Nephron progenitor cell (in vitro differentiated cells): Measurements from ENCODE around the gene PRKRA.
"Not testable (repeated sequence)": the region's sequence is repeated elsewhere in the genome, so short reads cannot be mapped to it uniquely, and the experiment has no call there.

Experiments used
- DNase-seq: peaks from one replicate; pipeline ENCODE4 v3.0.0; 2021
- H3K27ac Mint-ChIP-seq: 2 replicates; pipeline ENCODE4 v1.8.0; 2021; ENCODE audit warnings: mild to moderate bottlenecking, moderate library complexity, mixed read lengths
- H3K27me3 Mint-ChIP-seq: 2 replicates; pipeline ENCODE4 v1.8.0; 2021; ENCODE audit warnings: mild to moderate bottlenecking, low read depth, mixed read lengths; ENCODE audit not compliant: poor library complexity
- H3K36me3 Mint-ChIP-seq: 2 replicates; pipeline ENCODE4 v1.8.0; 2021; ENCODE audit warnings: low read depth, mixed read lengths
- H3K4me1 Mint-ChIP-seq: 2 replicates; pipeline ENCODE4 v1.8.0; 2021; ENCODE audit warnings: mixed read lengths
- H3K4me3 Mint-ChIP-seq: 2 replicates; pipeline ENCODE4 v1.8.0; 2021; ENCODE audit warnings: mild to moderate bottlenecking, moderate library complexity, mixed read lengths
- H3K9me3 Mint-ChIP-seq: 2 replicates; pipeline ENCODE4 v1.8.0; 2021; ENCODE audit warnings: mild to moderate bottlenecking, moderate library complexity, mixed read lengths
- TF ChIP-seq, protein P1 (sequence below): fragments of 200-600 bp; sonication (generic); IDR thresholded peaks from 2 replicates; pipeline ENCODE4 v1.5.0; 2021; ENCODE audit warnings: antibody characterized with exemption

The PRKRA gene

DNA sequence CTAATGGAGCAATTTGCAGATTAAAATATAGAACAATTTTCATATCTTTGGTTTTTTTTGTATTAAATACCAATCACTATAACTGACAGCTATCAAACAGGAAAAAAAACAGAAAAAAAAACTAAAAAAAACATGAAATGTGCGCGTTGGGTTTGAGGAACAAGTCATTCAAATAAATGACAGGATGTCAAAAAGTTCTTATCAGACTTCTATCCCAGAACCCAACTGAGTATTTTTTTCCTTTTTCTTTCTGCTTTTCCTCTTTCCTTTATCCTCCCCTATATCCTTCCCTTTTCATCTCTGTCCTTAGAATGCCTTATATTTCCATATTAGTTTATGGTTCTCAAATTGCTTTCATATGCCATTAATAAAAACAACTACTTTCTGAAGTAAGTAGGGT is 14.3 kb downstream of the PRKRA start:
- H3K27ac Mint-ChIP-seq = no peak overlapping the region
- no peak for DNase-seq
- H3K4me3 Mint-ChIP-seq = no peak overlapping the region
- no peaks in the 10 kb centered on the region for H3K9me3 Mint-ChIP-seq
- peaks cover 88% of the 10 kb centered on the region for H3K36me3 Mint-ChIP-seq
- TF ChIP-seq, protein P1, sequence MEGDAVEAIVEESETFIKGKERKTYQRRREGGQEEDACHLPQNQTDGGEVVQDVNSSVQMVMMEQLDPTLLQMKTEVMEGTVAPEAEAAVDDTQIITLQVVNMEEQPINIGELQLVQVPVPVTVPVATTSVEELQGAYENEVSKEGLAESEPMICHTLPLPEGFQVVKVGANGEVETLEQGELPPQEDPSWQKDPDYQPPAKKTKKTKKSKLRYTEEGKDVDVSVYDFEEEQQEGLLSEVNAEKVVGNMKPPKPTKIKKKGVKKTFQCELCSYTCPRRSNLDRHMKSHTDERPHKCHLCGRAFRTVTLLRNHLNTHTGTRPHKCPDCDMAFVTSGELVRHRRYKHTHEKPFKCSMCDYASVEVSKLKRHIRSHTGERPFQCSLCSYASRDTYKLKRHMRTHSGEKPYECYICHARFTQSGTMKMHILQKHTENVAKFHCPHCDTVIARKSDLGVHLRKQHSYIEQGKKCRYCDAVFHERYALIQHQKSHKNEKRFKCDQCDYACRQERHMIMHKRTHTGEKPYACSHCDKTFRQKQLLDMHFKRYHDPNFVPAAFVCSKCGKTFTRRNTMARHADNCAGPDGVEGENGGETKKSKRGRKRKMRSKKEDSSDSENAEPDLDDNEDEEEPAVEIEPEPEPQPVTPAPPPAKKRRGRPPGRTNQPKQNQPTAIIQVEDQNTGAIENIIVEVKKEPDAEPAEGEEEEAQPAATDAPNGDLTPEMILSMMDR = no peak
- no peaks in the 10 kb centered on the region for H3K4me1 Mint-ChIP-seq
- no peaks in the 10 kb centered on the region for H3K27me3 Mint-ChIP-seq

DNA sequence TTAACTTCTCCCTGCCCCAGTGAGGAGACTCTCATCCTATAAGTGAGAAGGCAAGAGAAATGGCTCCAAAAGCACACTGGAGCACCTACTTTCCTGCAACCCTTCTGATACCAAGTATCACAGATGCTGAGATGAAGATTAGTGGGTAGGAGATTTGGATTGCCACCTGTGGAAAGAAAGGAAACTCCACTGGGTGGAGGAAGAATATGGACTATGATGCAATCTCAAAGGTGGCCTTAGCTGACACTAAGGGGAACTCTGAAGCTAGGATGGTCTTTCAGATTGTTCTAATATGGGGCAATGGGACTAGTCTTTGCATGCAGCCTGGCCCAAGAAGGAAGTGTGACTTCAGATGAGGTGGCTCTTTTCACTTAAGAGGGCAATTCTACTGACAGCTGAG is 21.6 kb downstream of the PRKRA start:
- no peaks in the 10 kb centered on the region for H3K4me1 Mint-ChIP-seq
- no peaks in the 10 kb centered on the region for H3K27me3 Mint-ChIP-seq
- peaks cover 28% of the 10 kb centered on the region for H3K9me3 Mint-ChIP-seq
- TF ChIP-seq, protein P1 = no peak
- peak overlapping the region; percentile 84 for H3K27ac Mint-ChIP-seq
- no peak for DNase-seq
- peaks cover 98% of the 10 kb centered on the region for H3K36me3 Mint-ChIP-seq
- no peak overlapping the region for H3K4me3 Mint-ChIP-seq

DNA sequence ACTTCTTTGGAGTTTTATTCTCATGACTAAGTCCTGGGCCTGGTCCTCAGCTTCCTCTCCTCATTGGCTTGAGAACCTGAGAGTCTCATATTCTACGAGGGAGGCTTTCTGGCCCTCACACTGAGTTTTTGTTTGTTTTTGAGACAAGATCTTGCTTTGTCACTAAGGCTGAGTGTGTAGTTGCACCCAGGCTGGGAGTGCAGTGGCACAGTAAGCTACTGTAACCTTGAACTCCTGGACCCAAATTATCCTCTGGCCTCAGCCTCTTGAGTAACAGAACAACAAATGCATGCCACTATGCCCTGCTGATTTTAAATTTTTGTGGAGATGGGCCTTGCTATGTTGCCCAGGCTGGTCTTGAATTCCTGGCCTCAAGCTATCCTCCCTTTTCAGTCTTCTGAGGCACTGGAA is 22.6 kb downstream of the PRKRA start:
- peak overlapping the region; percentile 76 for H3K27ac Mint-ChIP-seq
- H3K9me3 Mint-ChIP-seq = peaks cover 35% of the 10 kb centered on the region
- TF ChIP-seq, protein P1 = no peak
- H3K27me3 Mint-ChIP-seq = no peaks in the 10 kb centered on the region
- no peak overlapping the region for H3K4me3 Mint-ChIP-seq
- no peak for DNase-seq
- H3K4me1 Mint-ChIP-seq = no peaks in the 10 kb centered on the region
- H3K36me3 Mint-ChIP-seq = peaks cover 100% of the 10 kb centered on the region

DNA sequence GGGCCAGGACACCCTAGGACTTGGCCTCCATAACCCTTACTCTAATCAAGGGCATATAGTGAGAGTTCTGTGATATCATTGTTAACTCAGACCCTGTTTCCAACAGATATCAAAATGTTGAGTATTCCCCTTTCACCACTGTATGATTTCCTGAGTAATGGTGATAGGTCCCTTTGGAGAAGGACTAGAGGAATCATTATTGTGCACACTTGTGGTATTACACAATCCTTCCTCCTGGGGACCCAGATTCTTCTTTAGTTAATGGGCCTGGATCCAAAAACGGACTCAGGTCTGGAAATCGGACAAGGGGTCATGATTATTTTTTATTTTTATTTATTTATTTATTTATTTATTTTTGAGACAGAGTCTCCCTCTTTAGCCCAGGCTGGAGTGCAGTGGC is 23.5 kb downstream of the PRKRA start:
- Mint-ChIP-seq H3K36me3 (peaks cover 100% of the 10 kb centered on the region), H3K27me3 (no peaks in the 10 kb centered on the region), H3K27ac (no peak overlapping the region), H3K9me3 (peaks cover 35% of the 10 kb centered on the region), H3K4me1 (no peaks in the 10 kb centered on the region), H3K4me3 (no peak overlapping the region)
- TF ChIP-seq, protein P1 = no peak
- DNase-seq = no peak

DNA sequence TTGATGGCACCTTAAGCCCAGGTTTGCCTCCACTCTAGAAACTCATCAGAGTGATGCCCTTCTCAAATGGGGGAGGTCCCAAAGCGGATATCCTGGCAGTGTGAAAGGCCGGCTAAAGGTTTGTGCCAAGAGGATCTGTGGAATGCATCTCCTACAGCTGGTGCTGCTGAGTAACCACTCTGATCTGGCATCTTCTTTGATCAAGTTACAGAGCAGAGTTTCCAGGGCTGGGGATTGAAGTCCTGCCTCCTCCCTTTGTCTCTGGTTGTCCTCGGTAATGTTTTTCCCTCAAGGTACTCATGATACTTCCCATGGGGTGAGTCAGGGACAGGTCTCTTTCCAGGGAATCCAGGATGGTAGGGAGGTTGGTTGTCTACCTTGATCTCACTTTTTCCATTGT is 24.6 kb downstream of the PRKRA start:
- Mint-ChIP-seq H3K27me3 (no peaks in the 10 kb centered on the region), H3K36me3 (peaks cover 99% of the 10 kb centered on the region), H3K4me1 (no peaks in the 10 kb centered on the region), H3K4me3 (no peak overlapping the region), H3K27ac (no peak overlapping the region), H3K9me3 (peaks cover 35% of the 10 kb centered on the region)
- TF ChIP-seq, protein P1 = no peak
- DNase-seq = no peak

DNA sequence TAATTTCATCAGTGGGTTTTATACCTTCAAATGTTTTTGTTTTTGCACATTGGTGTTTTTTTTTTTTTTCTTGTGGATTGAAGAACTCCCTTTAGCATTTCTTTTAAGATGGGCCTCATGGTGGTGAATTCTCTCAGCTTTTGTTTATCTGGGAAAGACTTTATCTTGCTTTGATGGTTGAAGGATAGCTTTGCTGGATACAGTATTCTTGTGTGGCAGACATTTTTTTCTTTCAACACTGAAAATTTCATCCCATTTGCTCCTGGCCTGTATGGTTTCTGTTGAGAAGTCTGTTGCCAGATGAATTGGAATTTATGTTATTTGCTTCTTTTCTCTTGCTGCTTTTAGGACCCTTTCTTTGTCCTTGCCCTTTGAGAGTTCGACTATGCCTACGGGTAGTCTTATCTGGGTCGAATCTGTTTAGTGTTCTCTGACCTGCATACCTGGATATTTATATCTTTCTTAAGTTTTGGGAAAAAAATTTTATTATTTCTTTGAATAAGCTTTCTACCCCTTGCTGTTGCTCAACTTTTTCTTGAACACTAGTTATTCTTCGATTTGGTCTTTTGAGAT is 25.6 kb downstream of the PRKRA start:
- TF ChIP-seq, protein P1 = no peak
- H3K4me3 Mint-ChIP-seq = no peak overlapping the region
- peaks cover 9% of the 10 kb centered on the region for H3K4me1 Mint-ChIP-seq
- no peaks in the 10 kb centered on the region for H3K27me3 Mint-ChIP-seq
- peaks cover 99% of the 10 kb centered on the region for H3K36me3 Mint-ChIP-seq
- DNase-seq = no peak
- H3K9me3 Mint-ChIP-seq = peaks cover 35% of the 10 kb centered on the region
- no peak overlapping the region for H3K27ac Mint-ChIP-seq

DNA sequence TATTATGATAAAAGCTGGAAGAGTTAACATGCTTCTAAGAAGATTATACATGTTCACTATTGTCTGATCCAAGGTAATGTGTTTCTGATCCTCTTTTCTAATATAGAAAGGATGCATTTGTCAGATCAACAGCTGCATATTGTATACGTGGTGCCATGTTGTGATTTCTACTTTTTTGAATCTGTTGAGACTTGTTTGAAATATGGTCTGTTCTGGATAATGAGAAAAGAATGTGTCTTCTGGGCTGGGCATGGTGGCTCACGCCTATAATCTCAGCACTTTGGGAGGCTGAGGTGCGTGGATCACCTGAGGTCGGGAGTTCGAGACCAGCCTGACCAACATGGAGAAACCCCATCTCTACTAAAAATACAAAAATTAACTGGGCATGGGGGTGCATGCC is 27.2 kb downstream of the PRKRA start:
- not testable (repeated sequence) for H3K27me3 Mint-ChIP-seq, DNase-seq, H3K27ac Mint-ChIP-seq, H3K4me3 Mint-ChIP-seq
- Mint-ChIP-seq H3K36me3 (peaks cover 94% of the 10 kb centered on the region), H3K9me3 (peaks cover 35% of the 10 kb centered on the region), H3K4me1 (peaks cover 21% of the 10 kb centered on the region)
